GM12878 (cell line): Measurements from ENCODE around the gene IGFLR1. TPM values are rescaled to one million over a fixed set of nuclear protein-coding genes. Genes with fewer than 3 reads are reported as not detected.

Source experiments
- ATF2 ChIP-seq: IDR thresholded peaks from 2 replicates; pipeline ENCODE4 v1.6.1; 2012; ENCODE audit warnings: low read length, inconsistent platforms
- BRCA1 ChIP-seq: IDR thresholded peaks from 2 replicates; pipeline ENCODE4 v1.6.1; 2011; ENCODE audit warnings: low read depth, low read length, improper control_type of control experiment
- FOXM1 ChIP-seq: IDR thresholded peaks from 2 replicates; pipeline ENCODE4 v1.6.1; 2012; ENCODE audit warnings: low read depth, mild to moderate bottlenecking, inconsistent platforms, low read length, moderate library complexity
- IKZF2 ChIP-seq, 2 experiments: fragments of 450-650 bp; IDR thresholded peaks; 2 replicates each; pipeline ENCODE4 v1.6.1; 2017; ENCODE audit warnings: mild to moderate bottlenecking in 2 of 2, moderate library complexity in 2 of 2
- IRF3 ChIP-seq: fragments of 450-650 bp; IDR thresholded peaks from 2 replicates; pipeline ENCODE4 v1.6.1; 2014; ENCODE audit warnings: mild to moderate bottlenecking
- KDM1A ChIP-seq: fragments of 200-600 bp; sonication (generic); IDR thresholded peaks from 2 replicates; pipeline ENCODE4 v1.6.1; 2016; ENCODE audit warnings: borderline replicate concordance
- MTA2 ChIP-seq: fragments of 450-650 bp; IDR thresholded peaks from 2 replicates; pipeline ENCODE4 v1.6.1; 2016; ENCODE audit warnings: low read depth, mild to moderate bottlenecking, moderate library complexity
- NBN ChIP-seq: fragments of 450-650 bp; IDR thresholded peaks from 2 replicates; pipeline ENCODE4 v1.6.1; 2016
- NRF1 ChIP-seq: conservative IDR thresholded peaks from 2 replicates; pipeline ENCODE4 v1.6.1; 2011; ENCODE audit warnings: mild to moderate bottlenecking, low read depth, low read length, improper control_type of control experiment
- PML ChIP-seq: IDR thresholded peaks from 2 replicates; pipeline ENCODE4 v1.6.1; 2012; ENCODE audit warnings: low read length, inconsistent platforms
- POU2F2 ChIP-seq: IDR thresholded peaks from 3 replicates; pipeline ENCODE4 v1.6.1; 2011; ENCODE audit warnings: low read depth, mild to moderate bottlenecking, low read length, borderline replicate concordance
- RAD21 ChIP-seq: IDR thresholded peaks from 2 replicates; pipeline ENCODE4 v1.6.1; 2011; ENCODE audit warnings: mild to moderate bottlenecking, low read depth, low read length, moderate library complexity; ENCODE audit not compliant: insufficient read depth
- YY1 ChIP-seq: IDR thresholded peaks from 2 replicates; pipeline ENCODE4 v1.6.1; 2011; ENCODE audit warnings: low read depth, mild to moderate bottlenecking, low read length
- ZNF217 ChIP-seq: fragments of 450-650 bp; IDR thresholded peaks from 2 replicates; pipeline ENCODE4 v1.6.1; 2017; ENCODE audit warnings: antibody characterized with exemption, mild to moderate bottlenecking
- ZNF622 ChIP-seq: fragments of 450-650 bp; IDR thresholded peaks from 2 replicates; pipeline ENCODE4 v1.6.1; 2017; ENCODE audit warnings: mild to moderate bottlenecking, inconsistent platforms
- polyA plus RNA-seq, 11 experiments: library from polyadenylated mRNA; depleted of rRNA in 4 of 11; unstranded in 6 of 11; stranded (reverse) in 5 of 11; fragments of >200 nt; fragmentation: Nextera tagmentation in 4 of 11; fragmentation: Illumina TruSeq in 1 of 11; extraction: Ambion mirVana in 4 of 11; extraction: Trizol in 1 of 11; gene quantifications; 1 replicate in 1 of 11; 2 replicates in 10 of 11; pipeline versions ENCODE4 v1.2.1 to v1.2.3, GENCODE V29; 2011 to 2016; ENCODE audit warnings: inconsistent platforms in 2 of 11, missing spikeins in 2 of 11, low read depth in 1 of 11
- total RNA-seq, 4 experiments: library from RNA; depleted of rRNA in 3 of 4; stranded (reverse); fragments of >200 nt in 3 of 4; fragmentation: Illumina TruSeq in 1 of 4; extraction: Trizol in 1 of 4; gene quantifications; 2 replicates each; pipeline versions ENCODE4 v1.2.1 to v1.2.3, GENCODE V29; 2013 to 2021

IGFLR1 gene
- total and polyA plus RNA-seq, 10 of the 15 experiments (the other 5 are each of a cell fraction or from before 2014, with no cell fraction given): 2.5 to 39.9 (median 24.8) TPM

GRCh38 chr19:35712567-35713505, 29.4 kb downstream of the IGFLR1 start (continued):
- no peak for TF ChIP-seq IRF3
- no peak for TF ChIP-seq NRF1
- TF ChIP-seq BRCA1: no peak
- TF ChIP-seq POU2F2: no peak; the same call in 2 of the 3 replicates
- peak; percentile 95 for TF ChIP-seq ATF2
- TF ChIP-seq MTA2: peak; percentile 73
- no peak for TF ChIP-seq ZNF622
- no peak; the same call in 1 of the 2 replicates for TF ChIP-seq FOXM1
- peak; percentile 88 for TF ChIP-seq NBN
- no peak for TF ChIP-seq KDM1A
- no peak for TF ChIP-seq RAD21
- peak; percentile 79 to 81 for TF ChIP-seq IKZF2 (IDR thresholded peaks at IDR 0.05)
- no peak for TF ChIP-seq ZNF217
- peak; percentile 11; the same call in 1 of the 2 replicates for TF ChIP-seq YY1
- TF ChIP-seq PML: peak; percentile 57; the same call in 1 of the 2 replicates
